DMS114 treated with DMSO at 0.1 percent for 48 hours (cell line): ENCODE data around the gene RNU2-63P.
A peak's percentile ranks its signal among the peaks of the same experiment; 100 is the strongest.
"Not testable (repeated sequence)": the region's sequence is repeated elsewhere in the genome, so short reads cannot be mapped to it uniquely, and the experiment has no call there.

Experiments used
- DNase-seq: peaks from one replicate; lab custom pipeline; 2025; ENCODE audit not compliant: unreplicated experiment; lab: John Stamatoyannopoulos, UW

RNU2-63P gene

DNA sequence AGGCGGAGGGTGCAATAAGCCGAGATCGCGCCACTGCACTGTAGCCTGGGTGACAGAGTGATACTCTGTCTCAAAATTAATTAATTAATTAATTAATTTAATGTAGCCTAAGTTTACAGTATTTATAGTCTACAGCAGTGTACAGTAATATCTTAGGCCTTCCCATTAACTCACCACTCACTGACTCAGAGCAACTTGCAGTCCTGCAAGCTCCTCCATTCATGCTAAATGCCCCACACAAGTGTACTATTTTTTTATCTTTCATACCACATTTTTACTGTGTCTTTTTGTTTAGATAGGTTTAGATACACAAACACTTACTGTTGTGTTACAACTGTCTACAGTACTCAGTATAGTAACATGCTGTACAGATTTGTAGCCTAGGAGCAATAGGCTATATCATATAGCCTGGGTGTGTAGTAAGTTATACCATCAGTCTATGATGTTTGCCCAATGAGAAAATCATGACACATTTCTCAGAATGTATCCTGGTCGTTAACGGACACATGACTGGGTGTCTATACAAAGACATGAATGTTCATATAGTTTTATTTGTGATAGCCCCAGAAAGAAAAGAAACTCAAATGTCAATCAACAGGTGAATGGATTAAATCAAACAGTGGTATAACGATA, 15.8 kb upstream of the RNU2-63P start:
- DNase-seq: no peak

DNA sequence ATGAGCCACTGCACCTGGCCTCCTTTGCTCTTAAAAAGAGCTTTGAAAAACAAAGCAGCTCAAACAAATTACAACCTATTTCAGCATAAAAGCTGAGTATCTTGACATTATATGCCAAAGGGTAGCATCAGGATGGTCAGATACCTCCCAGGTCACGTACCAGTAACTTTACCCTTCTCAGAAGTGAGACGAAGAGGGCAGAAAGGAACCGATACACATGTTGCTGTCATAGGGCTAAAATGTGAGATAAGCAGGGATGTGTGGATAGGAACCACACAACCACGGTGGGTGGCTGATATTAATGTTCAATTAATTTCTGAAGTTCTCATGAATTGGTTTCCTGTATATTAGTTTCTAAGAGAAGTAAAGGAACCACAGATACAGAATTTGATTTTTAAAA, 12.6 kb upstream of the RNU2-63P start:
- no peak for DNase-seq

DNA sequence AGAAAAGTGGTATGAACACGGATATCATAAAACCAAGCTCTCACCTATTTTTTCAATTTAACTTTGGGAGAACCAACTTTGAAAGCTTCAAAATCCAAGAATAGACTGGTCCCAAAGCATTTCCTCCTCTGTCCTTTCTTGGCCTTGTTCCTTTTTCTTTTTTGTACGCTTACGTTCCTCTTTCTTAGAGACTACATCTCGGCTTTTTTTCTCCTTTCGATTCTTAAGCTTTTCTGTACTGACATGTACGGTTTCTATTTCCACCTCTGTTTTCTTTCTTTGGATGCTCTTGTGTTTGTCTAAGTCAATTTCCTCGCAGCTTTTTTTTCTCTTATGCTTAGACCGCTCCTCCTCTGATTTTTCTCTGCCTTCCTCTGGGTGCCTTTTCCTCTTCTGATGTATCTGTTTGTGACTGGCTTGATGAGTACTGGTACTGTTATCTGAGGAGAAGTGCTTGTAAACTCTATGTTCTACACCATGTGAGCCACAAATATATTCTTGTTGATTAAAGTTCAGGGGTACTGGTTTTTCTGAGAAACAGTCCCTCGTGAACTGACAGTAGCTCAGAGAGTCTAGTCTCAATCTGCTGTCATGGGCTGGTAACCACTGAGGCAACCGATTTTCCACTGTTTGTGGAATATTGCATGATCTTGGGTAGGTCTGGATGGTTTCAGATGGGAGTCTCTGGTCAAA, 11.5 kb upstream of the RNU2-63P start:
- DNase-seq: no peak

- DNase-seq: no peak
Measured at GRCh38 chr2:88024509-88024908, 8.2 kb upstream of the RNU2-63P start.

DNA sequence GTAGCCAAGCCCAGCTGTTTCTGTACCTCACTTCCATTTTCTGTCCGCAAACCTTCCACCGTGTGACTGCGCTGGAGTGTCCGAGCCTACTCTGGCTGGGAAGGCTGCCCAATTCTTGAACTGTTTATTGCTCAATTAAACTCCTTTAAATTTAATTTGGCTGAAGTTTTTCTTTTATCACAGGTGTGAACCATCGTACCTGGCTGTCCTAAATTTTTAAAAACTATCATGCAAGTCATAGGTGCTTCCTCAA, 6.2 kb upstream of the RNU2-63P start:
- DNase-seq: no peak

DNA sequence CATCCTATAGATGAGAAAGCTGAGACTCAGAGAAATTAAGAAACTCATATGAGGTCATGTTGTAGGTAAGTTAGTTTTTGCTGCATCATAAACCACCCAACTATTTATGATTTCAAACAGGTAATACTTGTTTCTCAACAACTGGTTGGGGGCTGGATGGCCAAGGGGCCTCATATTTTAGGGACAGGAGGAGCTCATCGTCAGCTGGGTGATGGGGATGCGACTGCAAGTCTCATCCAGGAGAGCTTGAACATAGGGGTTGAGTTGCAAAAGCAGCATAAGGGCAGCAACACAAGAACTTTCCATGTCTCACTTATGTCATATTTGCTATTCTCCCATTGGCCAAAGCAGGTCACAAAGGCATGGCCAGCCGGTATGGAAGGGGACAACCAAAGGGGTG, 3.6 kb upstream of the RNU2-63P start:
- no peak for DNase-seq

DNA sequence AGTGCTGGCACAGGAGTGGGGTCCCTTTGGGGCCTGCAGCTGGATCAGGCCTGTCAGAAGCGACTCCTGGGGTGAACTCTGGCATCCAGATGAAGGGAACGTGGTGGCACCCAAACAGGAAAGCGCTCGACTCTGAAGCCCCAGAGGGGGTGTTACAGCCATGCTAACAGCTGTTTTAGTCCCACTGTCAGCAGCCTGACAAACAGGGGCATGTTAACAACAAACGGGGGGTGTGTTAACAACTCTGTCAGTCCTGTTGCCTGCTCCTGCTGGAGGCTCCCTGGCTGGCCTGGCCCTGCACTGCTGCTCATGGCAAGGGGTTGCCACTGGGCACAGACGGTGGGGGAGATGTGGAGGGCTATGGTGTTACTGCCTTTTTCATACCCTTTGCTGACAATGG, 2.6 kb upstream of the RNU2-63P start:
- no peak for DNase-seq

- not testable (repeated sequence) for DNase-seq
Measured at GRCh38 chr2:88018077-88018805, 1.9 kb upstream of the RNU2-63P start.

GRCh38 chr2:88017780-88018038, 1.4 kb upstream of the RNU2-63P start:
- not testable (repeated sequence) for DNase-seq

- DNase-seq: peak; percentile 72
Measured at GRCh38 chr2:88016960-88017779, 823 bp upstream of the RNU2-63P start.

DNA sequence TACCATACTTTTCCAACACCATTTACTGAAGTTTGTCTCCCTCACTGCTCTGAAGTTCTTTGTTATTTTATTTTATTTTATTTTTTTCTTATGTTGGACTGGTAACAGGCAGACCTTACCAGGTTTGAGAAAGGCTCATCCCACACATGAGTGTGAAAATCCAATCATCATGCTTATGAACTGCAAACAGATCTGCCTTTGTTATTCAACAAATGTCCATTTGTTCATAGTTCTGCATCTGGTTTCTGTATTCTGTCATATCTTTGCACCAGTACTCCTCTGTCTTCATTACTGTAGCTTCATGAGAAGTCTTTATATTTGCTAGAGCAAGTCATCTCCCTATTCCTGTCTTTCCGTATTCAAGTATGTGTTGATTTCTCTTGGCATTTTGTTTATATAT, 5.3 kb downstream of the RNU2-63P start:
- DNase-seq: no peak

- no peak for DNase-seq
Measured at GRCh38 chr2:88010136-88010535, 6.2 kb downstream of the RNU2-63P start.

- DNase-seq: no peak
Measured at GRCh38 chr2:88006912-88007439, 9.4 kb downstream of the RNU2-63P start.

DNA sequence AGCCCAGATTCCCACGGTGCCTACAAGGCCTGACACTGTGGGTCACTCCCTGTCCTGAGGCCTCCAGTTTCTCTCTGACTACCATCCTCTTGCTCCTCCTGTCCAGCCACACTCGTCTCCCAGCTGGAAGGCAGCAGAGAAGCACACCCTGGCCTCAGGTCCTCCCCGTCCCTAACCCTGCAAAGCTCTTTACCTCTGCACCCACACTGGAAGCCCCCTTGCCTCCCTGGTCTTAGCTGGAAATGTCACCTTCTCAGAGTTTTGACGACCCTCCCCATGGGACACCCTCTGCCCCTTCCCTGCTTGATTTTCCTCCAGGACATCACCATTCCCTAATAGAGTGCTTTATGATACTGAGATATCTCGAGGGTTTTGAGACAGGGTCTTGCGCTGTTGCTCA, 10.6 kb downstream of the RNU2-63P start:
- DNase-seq: no peak

GRCh38 chr2:88003074-88003755, 13.1 kb downstream of the RNU2-63P start:
- no peak for DNase-seq

- DNase-seq: no peak
Measured at GRCh38 chr2:88002359-88002707, 14.0 kb downstream of the RNU2-63P start.

GRCh38 chr2:88000474-88000873, 15.9 kb downstream of the RNU2-63P start:
- not testable (repeated sequence) for DNase-seq

- DNase-seq: no peak
Measured at GRCh38 chr2:87996570-87996969, 19.8 kb downstream of the RNU2-63P start.

DNA sequence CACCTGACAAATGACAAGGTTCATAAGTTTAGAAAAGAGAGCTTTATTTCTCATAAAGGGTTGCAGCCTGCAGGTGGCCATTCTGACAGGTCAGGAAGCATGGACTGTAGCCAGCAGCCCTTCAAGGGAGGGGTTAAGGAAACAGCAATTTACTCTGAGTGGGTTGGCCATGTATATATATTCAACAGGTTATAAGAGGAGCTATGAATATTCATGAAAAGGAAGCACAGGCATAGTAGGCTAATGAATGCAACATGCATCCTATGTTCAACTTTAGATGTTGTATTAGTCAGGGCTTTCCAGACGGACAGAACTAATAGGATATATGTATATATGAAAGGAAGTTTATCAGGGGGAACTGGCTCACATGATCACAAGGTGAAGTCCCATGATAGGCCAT, 20.6 kb downstream of the RNU2-63P start:
- DNase-seq: no peak

DNA sequence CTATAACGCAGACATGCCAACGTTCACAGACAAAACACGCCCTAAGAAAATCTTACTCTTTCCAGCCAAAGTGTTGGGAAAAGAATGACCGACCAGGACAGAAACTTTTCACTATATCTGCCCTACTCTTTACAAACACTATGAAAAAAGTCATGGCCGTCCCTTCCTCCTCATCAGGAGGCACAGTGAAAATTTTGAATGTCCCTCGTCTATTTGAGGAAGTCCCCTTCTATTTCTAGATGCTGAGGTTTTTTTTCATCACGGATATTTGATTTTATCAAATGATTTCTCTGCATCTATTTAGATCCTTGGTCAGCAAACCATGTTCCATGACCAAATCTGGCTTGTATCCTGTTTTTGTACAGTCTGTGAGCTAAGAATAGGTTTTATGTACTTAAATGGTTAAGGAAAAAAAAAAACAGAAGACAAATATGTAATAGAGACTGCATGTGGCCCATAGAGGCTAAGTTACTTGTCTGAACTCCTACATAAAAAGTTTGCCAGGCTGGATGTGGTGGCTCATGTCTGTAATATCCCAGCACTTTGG, 22.0 kb downstream of the RNU2-63P start:
- not testable (repeated sequence) for DNase-seq

- DNase-seq: not testable (repeated sequence)
Measured at GRCh38 chr2:87992569-87992968, 23.8 kb downstream of the RNU2-63P start.
